ENCODE results near the gene CEP135. TPM values are rescaled to one million over a fixed set of nuclear protein-coding genes. Genes with fewer than 3 reads are reported as not detected.

CEP135 gene
- total and polyA plus RNA-seq, 2 donors (not counting 3 experiments of a cell fraction or from before 2014, with no cell fraction given): 2.8 to 15.3 TPM

- CTCF ChIA-PET: interaction anchor here (0.8 to 1.7 kb wide), 2 partner anchors 75 to 358 kb away, joined by 3 to 5 read pairs; no protein-coding TSS in a partner anchor
- Histone ChIP-seq H3K4me1 (ENCODE audit: control insufficient read depth, extremely low read depth, insufficient read depth, low read length) (peaks cover 13% of the 10 kb centered on the region), H3K9me1 (replicated peaks; ENCODE audit: control insufficient read depth, extremely low read depth, insufficient read depth, low read length) (no peaks in the 10 kb centered on the region), H3K36me3 (ENCODE audit: control insufficient read depth in 2 of 2, extremely low read depth in 1 of 2, insufficient read depth in 2 of 2, low read length in 2 of 2) (peaks cover 7 to 26% of the 10 kb centered on the region in 2 experiments), H3K9ac (replicated peaks; ENCODE audit: extremely low read depth, insufficient read depth, low read length) (no peak overlapping the region), H3K27me3 (ENCODE audit: control insufficient read depth in 2 of 2, insufficient read depth in 2 of 2, low read length in 2 of 2) (no peaks in the 10 kb centered on the region), H3K27ac (ENCODE audit: insufficient read depth, low read depth, low read length) (no peak overlapping the region), H3K79me2 (ENCODE audit: control insufficient read depth, insufficient read depth, low read length) (peaks cover 43% of the 10 kb centered on the region), H4K20me1 (replicated peaks; ENCODE audit: control insufficient read depth, extremely low read depth, insufficient read depth, low read length) (no peaks in the 10 kb centered on the region), H3K9me3 (replicated peaks; ENCODE audit: control insufficient read depth, insufficient read depth, low read length) (no peaks in the 10 kb centered on the region), H2AFZ (ENCODE audit: low read depth, low read length) (no peak overlapping the region), H3K4me2 (ENCODE audit: insufficient read depth, low read length) (no peak overlapping the region), H3K4me3 (replicated peaks in 1 of 3; ENCODE audit: insufficient read depth in 1 of 3, low read depth in 1 of 3, low read length in 3 of 3) (no peak overlapping the region)
- DNase-seq (ENCODE audit: low read depth, low spot score) (no peak), FAIRE-seq (no peak)
- POLR2A ChIA-PET: no interaction called here
- TF ChIP-seq MYC (IDR thresholded peaks at IDR 0.05; ENCODE audit: low read depth, low read length) (no peak), EZH2 (IDR thresholded peaks at IDR 0.05; ENCODE audit: borderline replicate concordance, low read depth, low read length, severe bottlenecking) (no peak), POLR2AphosphoS5 (IDR thresholded peaks at IDR 0.05; ENCODE audit: insufficient read depth, low read depth, low read length) (no peak), FOS (IDR thresholded peaks at IDR 0.05; ENCODE audit: borderline replicate concordance, insufficient read depth, low read length) (no peak), GATA2 (IDR thresholded peaks at IDR 0.05; ENCODE audit: insufficient read depth, insufficient read length, low read depth, low read length) (no peak), MAX (IDR thresholded peaks at IDR 0.05; ENCODE audit: insufficient read depth, insufficient read length) (no peak), CTCF (IDR thresholded peaks at IDR 0.05; ENCODE audit: extremely low read depth in 1 of 2, insufficient read depth in 1 of 2, low read depth in 1 of 2, low read length in 2 of 2) (no peak), JUN (IDR thresholded peaks at IDR 0.05; ENCODE audit: borderline replicate concordance, insufficient read depth, insufficient read length, low read depth) (no peak), POLR2A (IDR thresholded peaks at IDR 0.05; ENCODE audit: low read depth, low read length) (no peak)
- intact Hi-C loops (cut with micrococcal nuclease) (loop anchor here (10.0 kb wide), 3 partner anchors 193 to 603 kb away; partner anchors contain the start of genes PAICS and PPAT), dilution Hi-C loops (cut with MboI; ENCODE audit: extremely low pct_ligation_motif_present, low sequenced_read_pairs) (no loop called here)
- no TSS peak for BruUV-seq (replicated peaks)
Measured at GRCh38 chr4:55941881-55942396, 6.8 kb upstream of the CEP135 start.
